HUDEP-2 (cell line): ENCODE data around the gene U2AF1.
"Not testable (repeated sequence)": the region's sequence is repeated elsewhere in the genome, so short reads cannot be mapped to it uniquely, and the experiment has no call there.

Experiments used
- DNase-seq, 76 experiments: peaks; one replicate each; lab custom pipeline; 2025; ENCODE audit not compliant: unreplicated experiment in 76 of 76; lab: John Stamatoyannopoulos, UW

U2AF1 gene

DNA sequence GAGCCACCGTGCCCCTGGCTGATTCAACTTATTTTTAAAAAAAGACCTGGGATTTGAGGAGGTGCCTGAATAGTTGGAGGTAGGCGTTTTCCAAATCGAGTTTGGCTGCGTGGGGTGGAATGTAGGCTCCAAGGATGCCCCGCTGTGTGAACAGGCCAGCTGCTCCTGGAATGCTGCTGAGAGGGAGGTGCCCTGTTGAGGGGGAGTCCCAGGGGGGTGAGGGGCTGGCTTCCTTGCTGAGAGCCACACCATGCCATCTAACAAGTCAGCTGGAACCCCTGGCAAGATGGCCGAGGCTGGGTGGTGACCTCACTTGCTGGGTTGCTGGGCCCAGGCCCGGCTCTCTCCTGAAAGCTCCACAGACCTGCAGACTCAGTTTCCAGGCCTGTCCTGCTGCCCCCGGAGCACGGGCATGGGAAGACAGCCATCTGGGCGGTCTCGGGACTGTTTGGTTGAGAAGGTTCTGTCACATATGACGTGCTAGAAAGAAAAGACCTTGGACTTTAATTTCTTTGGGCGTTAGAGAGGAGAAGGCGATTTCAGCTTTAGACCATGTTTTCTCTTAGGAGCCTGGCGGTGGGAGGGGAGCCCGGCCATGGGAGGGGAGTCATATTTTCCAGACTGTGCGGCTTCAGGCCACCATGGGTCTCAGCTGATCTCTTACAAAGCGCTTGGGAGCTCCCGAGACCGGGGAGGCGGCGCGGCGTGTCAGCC, 24.6 kb downstream of the U2AF1 start:
- DNase-seq: not testable (repeated sequence)

DNA sequence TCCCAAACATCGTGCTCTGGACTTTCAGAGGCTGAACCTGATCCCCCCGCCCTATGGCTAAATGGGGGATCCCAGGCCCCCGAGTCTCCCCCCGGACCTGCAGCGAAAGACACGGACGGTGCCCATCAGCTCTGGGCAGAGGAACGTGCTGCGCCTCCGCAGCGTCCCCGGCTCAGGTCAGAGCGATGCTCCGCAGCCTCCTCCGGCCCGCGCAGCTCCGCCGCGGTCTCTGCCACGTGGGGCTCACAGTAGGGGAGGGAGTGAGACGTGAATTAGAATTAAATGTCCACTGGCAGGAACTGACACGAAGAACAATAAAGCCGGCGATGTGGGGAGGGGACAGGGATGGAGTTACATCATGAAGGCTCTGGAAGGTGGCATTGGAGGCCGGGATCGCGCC, 30.7 kb downstream of the U2AF1 start:
- DNase-seq: not testable (repeated sequence)

DNA sequence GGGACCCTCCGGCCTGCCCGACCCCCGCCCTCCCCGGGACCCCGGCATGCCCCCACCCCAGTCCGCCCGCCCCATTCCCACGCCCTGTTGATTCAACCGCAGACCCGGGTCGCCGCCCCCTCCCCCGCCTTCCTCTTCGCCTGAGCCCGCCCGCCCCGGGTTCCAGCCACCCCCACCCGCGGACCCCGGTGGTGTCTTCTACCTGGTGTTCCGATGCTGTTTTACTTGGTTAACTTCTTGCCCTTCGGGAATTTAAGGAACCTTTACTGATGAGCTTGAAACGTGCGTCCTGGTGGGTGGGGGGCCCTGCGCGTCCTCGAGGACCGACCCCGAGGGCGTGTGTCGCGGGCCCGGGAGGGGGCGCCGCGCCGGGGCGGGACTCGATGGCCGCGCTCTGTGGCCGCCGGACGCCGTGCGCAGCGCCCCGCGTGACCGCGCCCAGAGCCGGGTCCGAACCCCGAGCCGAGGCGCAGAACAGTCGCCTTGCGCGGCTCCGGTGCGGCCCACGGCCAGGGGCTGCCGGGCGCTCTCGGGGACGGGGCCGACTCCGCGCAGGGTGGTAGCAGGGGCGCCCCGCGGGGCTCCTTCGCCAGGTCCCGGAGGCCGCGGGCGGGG, 31.2 kb downstream of the U2AF1 start:
- DNase-seq: not testable (repeated sequence)

DNA sequence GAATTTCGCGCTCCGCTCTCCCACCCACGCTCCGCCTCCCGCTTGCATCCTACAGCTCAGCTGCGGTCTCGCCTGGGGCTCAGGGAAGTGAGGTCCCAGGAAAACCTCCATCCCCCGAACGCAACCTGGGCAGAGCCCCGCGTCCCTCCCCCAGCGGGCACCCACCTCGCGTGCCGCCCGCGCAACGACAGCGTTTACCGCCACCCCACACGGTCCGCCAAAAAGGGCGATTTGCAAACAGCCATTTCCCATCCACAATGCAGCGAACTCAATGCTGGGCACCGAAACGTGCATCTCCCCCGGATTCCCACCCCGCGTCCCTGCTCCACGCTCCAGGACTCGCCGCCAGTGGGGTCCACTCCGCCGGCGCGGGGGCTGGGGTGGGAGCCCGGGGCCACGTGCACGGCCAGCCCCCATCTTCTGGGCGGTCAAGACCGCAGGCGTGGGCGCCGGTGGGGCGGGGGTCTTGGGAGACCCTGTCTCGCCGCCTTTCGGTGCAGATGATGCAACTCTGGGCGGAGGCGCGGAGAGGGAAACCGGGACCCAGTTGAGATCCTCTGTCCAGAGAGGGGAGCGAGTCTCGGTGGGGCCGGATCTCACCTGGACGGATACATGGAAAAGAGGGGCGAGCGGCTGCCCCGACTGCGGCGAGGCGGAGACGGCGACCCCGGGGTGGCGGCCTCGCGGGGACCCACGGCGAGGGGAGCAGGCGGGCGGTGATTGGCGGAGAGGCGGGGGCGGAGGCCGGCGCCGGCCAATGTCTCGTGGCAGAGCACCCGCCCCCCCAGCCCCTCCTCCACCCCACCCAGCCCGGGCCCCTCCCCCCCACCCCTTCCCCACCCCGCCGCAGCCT, 32.0 kb downstream of the U2AF1 start, which contains the start of gene CBS:
Gene CBS (minus strand): TSS at position 666 of the 853 bp plus-strand sequence. CDS start 3,642 bp downstream, outside the sequence.
- DNase-seq: not testable (repeated sequence)

DNA sequence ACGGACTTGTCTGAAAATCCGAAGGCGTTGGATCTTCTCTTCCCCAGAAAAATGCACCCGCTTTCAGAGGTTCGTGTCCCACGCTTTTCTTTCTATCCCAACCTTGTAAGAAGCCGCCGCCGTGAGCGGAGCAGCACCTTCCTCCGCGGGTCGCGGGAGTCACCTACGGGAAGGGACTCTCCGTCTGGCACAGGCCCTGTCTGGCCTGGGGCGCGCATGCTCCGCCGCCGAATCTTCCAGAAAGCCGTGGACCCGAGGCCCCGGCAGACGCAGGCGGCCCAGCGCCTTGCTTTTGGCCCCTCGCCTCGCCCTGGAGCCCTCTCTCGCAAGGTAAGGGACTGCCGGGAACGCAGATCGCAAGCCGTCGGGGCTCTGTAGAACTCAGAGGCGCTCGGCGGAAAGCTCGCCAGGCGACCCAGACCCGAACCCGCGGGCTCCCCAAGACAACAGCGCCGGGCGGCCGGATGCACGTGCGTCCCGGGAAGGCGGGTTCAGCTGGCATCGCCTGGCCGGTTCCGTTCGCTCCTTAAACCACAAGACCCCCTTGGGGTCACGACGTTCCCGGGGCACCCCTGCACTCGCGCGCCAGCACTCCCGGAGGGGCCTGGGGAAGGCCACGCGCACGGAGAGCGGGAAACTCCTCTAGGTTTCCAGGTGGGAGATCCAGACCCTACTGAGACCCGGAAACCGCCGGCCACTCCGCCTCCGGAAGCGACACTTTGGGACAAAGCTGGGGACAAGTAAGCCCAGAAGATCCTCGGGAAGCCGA, 32.8 kb downstream of the U2AF1 start:
- DNase-seq: not testable (repeated sequence)

DNA sequence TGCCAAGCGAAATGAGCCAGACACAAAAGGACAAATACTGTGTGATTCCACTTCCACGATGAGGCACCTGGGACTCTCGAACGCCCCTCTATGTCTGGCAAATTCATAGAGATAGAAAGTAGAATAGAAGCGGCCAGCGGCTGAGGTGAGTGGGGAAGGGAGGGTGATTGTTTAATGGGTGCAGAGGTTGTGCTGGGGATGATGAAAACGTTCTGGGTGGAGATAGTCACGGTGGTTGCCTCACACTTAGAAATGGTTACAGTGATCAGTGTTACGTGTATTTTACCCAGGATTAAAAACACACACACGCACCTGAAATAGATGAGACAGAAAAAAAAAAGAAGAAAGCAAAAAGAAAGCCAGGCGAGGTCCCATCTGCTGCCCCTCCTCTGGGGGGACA, 34.6 kb downstream of the U2AF1 start:
- not testable (repeated sequence) for DNase-seq

DNA sequence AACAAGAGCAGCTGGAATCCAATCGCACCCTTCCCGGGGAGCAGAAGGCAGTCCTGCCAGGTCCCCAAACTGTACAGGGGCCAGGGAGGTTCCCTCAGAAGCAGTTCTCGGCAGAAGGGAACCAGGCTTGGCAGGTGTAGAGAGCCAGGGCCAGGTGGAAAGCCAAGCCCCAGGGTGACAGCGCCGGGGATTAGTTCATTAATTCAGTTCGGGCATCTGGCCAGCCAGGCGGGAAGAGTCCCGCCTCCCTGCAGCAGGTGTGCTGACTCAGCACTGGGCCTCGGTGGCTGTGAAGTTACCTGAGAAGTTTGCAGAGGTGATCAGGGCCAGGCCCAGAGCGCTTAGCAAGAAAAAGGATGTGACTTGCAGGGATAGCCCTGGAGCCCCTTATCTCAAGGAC, 37.7 kb downstream of the U2AF1 start:
- not testable (repeated sequence) for DNase-seq

DNA sequence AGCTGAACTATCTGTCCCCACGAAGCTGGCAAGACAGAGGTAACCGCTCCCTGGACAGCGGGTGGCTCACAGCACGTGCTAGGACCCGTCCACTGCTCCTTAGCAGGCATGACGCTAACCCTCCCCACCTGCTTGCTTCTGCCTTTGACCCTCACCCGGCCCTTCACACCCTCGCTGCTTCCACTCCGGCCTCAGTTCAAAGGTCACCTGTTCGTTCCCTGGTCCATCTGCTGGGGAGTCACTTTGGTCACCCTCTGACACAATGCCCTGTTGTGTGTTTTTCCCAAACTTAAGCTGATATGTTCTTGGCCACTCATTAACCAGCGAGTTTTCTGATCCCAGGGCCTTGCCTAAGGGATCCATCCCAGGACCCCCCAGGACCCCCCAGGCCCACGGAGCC, 39.3 kb downstream of the U2AF1 start:
- not testable (repeated sequence) for DNase-seq

DNA sequence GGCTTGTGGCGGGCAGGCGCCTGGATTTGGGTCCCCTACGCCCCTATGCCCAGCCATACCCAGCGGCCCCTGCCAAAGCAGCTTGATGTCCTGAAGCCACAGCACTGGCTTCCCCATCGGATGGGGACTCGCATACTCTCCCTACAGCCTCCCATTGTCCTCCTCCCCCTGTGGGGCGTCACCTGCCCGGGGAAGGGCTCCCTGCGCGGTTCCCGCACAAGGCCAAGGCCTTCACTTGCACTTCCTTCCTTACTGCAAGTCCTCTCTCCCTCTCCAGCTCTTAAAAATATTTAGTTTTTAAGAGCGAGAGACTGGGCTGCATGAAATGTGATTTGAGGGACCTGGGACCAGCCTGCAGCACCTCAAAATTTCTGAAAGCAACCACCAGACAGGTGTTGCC, 40.7 kb downstream of the U2AF1 start:
- not testable (repeated sequence) for DNase-seq

DNA sequence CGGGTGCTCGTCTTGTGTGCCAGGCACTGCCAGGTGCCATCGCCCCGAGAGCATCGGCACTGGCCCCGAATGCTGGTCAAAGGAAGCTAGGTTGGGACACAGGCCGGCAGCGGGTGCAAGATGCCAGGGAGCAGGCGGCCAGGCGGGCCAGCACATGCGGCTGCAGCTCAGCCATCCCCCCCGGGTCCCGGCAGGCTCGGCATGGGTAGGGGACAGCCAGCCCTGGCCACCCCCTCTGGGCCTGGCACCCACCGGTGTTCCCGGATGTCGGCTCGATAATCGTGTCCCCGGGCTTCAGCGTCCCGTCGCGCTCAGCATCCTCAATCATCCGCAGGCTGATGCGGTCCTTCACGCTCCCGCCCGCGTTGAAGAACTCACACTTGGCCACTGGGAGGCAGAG, 41.4 kb downstream of the U2AF1 start:
- DNase-seq: not testable (repeated sequence)

DNA sequence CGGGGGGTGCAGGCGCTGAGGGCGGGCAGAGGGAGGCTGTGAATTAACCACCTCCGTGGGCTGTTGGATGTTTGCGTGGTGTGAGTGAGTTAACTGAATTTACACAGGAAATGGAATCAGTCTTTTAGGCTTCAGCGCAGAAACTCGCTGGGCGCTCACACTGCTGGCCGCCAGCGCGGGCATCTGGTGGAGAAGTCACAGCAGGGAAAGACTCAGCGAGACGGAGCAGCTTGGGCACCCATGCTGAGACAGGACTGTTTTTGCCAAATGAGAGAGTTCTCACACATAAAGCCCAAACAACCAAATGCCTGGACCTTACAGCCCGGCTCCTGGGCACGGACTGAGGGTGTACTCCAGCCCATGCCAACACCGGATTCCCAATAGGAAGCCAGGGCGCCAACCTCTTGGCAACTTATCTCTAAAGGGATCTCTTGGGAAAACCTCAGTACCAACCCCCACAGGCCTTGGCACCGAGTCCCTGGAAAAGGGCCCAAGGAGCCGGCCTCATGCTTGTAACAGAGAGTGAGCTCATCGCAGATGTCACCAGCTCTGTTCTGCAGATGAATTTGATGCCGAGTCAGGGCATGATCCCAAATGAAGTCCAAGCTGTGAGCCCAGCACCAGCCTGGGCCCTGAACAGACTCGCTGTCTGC, 43.0 kb downstream of the U2AF1 start:
- not testable (repeated sequence) for DNase-seq

DNA sequence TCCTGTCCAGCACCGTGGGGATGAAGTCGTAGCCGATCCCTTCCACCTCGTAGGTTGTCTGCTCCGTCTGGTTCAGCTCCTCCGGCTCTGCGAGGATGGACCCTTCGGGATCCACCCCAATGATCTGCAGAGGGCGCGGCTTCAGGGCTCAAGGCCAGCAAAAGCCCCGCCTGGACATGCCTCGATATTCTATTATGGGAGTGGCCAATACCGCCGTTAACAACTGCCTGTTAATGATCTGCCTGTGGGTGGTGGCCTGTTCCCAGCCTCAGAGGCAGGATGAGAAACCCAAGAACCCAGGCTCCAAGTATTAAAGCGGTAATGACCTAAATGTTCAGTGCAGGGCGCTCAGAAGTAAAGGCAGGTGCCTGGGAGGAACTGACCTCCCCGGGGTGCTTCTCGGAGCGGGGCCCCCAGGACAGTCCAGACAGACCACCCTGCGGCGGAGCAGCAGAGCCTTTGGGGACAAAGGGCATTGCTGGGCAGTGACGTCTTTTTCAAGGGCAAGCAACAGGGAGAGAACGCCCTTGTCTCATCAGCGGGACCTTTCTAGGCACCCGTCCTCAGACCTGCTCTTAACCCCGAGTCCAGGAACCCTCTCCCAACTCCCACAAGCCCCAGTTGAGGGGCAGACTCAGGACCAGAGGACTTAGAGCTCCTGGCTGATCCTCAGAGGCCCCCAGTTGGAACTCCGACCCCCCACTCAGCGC, 44.3 kb downstream of the U2AF1 start:
- DNase-seq: not testable (repeated sequence)

DNA sequence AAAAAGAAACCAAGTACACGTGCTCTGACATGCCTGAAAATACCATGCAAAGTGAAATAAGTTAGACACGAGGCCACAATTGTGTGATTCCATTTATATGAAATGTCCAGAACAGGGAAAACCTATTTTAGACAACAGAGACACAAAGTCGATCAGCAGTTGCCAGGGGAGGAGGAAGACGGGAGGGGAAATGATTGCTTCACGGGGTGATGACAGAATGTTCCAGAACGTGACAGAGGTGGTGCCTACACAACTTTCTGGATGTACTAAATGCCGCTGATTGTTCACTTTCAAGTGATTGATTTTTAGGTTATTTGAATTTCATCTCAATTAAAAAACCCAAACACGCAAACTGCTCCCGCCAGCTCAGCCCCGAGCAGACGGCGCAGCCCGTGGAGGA, 54.3 kb downstream of the U2AF1 start:
- DNase-seq: not testable (repeated sequence)

DNA sequence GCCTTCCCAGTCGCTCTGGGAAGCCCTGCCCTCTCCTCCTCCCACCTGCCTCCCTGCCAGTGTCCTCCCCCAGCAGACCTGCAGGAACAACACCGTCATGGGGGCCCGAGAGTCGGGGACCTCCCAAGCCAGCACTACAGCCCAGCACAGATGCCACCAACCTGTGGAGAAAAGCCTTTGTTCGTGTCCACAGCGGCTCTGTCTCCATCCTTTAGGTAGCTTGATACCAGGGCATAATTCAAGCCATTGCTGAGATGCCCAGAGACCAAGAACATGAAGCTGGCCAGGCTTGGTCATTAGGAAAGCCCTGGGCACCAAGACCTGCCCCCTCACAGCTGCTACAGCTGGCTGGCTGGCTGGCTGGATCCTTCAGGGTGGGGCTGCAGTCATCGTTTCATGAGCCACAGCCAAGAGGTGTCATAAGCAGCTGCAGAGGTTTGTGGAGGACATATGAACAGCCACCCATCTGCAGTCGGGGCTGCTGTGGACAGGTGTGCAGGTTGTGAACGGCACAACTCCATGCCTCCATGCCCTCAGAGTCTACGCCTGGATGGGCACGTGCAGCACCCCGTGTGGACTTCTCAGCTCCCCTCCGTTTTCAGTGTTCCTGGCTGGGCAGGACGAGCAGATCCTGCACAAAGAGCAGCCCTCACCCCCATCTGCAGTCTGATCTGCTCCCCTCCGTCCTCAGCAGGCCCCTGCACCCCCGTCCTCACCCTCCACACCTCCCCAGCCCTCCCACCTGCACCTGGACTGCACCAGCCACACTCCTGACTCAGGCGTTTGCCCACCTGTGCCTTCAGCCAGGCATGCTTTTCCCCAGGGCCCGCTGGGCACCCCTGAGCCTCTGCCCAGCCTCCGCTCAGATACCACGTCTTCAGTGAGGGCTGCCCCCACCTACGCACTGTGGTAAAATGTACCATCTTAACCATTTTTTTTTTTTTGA, 61.2 kb downstream of the U2AF1 start:
- DNase-seq: peak in 1 of 76 experiments; percentile 15

DNA sequence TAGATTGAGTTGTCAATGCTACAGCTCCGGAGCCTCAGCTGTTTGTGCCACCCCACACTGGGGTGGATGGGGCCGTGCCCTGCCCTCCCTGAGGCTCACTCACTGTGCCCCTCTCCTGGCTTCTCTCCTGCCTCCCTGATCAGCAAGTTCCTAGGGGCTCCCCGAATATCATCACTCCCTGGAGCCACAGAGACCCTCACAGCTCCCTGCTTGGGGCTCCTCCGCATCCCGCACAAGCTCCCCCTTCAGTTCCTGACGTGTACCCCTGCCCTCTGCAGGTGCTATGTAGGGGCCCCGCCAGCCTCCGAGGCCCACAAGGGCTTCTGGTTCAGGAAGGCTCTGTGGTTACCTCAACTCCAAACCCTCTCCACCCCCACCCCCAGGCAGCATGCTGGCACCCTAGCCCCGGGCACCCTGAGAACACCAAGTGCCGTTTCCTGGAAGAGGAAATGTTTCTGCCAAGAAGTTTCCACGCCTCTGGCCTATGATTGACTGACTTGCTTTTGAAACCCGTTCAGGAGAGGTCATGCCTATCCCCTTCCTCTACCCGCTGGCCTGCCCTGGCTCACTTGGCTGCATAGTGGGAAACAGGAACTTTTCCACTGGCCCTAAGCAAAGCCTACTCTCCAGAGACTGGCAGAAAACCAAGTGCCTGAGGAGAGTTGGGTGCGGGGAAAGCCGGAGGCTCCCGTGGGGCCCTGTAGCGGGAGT, 62.0 kb downstream of the U2AF1 start:
- not testable (repeated sequence) for DNase-seq

DNA sequence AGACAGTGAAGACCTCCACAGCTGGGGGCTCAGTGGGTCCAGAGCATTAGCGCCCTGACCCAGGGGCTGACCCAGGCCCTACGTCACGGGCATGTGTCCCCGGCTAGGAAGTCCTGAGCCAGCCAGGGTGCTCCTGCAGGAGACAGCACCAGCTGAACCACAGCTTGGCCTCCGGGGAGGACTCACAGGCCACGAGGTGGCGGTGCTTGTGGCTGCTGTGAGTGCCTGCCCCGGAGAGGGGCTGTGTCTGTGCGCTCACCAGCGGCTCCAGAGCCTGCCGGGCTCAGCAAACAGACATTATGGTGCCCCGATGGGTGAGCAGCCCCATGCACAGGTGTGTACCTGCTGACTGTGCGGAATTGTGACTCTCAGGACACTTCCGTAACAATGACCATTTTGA, 62.8 kb downstream of the U2AF1 start:
- not testable (repeated sequence) for DNase-seq

DNA sequence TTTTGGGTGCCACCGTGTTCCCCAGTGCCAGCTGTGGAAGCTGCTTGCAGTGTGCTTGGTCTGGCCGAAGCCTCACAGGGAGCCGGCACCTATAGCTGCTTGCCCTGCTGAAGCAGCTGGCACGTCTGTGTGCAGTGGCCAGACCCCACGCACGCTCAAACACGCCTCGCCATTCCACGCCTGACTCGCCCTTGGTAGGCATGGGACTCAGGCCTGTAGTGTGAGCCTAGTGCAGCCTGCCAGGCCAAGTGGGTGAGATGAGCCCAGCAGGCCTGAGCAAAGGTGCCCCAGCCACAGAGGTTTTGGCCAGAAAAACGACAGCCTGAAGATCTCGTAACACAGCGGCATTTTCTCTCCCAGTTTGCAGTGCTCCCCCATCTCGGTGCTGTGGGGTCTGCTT, 64.1 kb downstream of the U2AF1 start:
- DNase-seq: not testable (repeated sequence)
